ENCODE measurements around the gene TRIM60. TPM values are rescaled to one million over a fixed set of nuclear protein-coding genes. Genes with fewer than 3 reads are reported as not detected.
"Not testable (repeated sequence)": the region's sequence is repeated elsewhere in the genome, so short reads cannot be mapped to it uniquely, and the experiment has no call there.

The TRIM60 gene
- total and polyA plus RNA-seq, 7 donors = not detected

GRCh38 chr4:165079476-165079875 is 47.7 kb downstream of the TRIM60 start:
- DNase-seq = no peak
- H3K27me3 ChIP-seq = no peaks in the 10 kb centered on the region
- H3K9me3 ChIP-seq = no peaks in the 10 kb centered on the region
- no peak overlapping the region for H3K27ac ChIP-seq
- intact Hi-C loops (cut with DNase I) = no loop called here
- no peak overlapping the region for H3K4me3 ChIP-seq
- H3K36me3 ChIP-seq = peaks cover 0 to 45% (median 2%) of the 10 kb centered on the region in 4 donors
- TF ChIP-seq POLR2AphosphoS5 (IDR thresholded peaks at IDR 0.05) (no peak), EP300 (IDR thresholded peaks at IDR 0.05) (no peak), POLR2A (IDR thresholded peaks at IDR 0.05) (no peak)
- TF ChIP-seq, protein P1, sequence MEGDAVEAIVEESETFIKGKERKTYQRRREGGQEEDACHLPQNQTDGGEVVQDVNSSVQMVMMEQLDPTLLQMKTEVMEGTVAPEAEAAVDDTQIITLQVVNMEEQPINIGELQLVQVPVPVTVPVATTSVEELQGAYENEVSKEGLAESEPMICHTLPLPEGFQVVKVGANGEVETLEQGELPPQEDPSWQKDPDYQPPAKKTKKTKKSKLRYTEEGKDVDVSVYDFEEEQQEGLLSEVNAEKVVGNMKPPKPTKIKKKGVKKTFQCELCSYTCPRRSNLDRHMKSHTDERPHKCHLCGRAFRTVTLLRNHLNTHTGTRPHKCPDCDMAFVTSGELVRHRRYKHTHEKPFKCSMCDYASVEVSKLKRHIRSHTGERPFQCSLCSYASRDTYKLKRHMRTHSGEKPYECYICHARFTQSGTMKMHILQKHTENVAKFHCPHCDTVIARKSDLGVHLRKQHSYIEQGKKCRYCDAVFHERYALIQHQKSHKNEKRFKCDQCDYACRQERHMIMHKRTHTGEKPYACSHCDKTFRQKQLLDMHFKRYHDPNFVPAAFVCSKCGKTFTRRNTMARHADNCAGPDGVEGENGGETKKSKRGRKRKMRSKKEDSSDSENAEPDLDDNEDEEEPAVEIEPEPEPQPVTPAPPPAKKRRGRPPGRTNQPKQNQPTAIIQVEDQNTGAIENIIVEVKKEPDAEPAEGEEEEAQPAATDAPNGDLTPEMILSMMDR (IDR thresholded peaks at IDR 0.05) = no peak
- 12 to 44% methylated on average over 6 of the region's 6 CpGs for WGBS, 2 donors
- no peaks in the 10 kb centered on the region for H3K4me1 ChIP-seq

DNA sequence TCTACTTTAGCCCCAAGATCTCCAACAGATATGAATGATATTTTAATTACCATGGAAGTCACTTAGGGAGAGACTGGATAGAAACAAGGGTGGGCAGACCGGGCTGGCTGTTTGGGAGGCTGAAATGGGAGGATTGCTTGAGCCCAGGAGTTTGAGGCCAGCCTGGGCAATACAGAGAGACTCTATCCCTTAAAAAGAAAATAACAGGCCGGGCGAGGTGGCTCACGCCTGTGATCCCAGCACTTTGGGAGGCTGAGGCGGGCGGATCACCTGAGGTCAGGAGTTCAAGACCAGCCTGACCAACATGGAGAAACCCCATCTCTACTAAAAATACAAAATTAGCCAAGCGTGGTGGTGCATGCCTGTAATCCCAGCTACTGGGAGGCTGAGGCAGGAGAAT is 53.0 kb downstream of the TRIM60 start:
- DNase-seq; H3K9me3 ChIP-seq; intact Hi-C loops (cut with DNase I); H3K27ac ChIP-seq; H3K27me3 ChIP-seq; H3K4me1 ChIP-seq; H3K4me3 ChIP-seq: not testable (repeated sequence)
- WGBS, 2 donors = 96% methylated on average over 5 to 7 of the region's 7 CpGs
- H3K36me3 ChIP-seq = peaks cover 0 to 52% (median 20%) of the 10 kb centered on the region in 4 donors

GRCh38 chr4:165085946-165086345 is 54.1 kb downstream of the TRIM60 start:
- intact Hi-C loops (cut with DNase I) = no loop called here
- Histone ChIP-seq H3K4me3 (no peak overlapping the region), H3K9me3 (no peaks in the 10 kb centered on the region), H3K27me3 (no peaks in the 10 kb centered on the region), H3K4me1 (no peaks in the 10 kb centered on the region), H3K36me3 (peaks cover 0 to 49% (median 20%) of the 10 kb centered on the region in 4 donors), H3K27ac (no peak overlapping the region)
- no peak for DNase-seq
- TF ChIP-seq EP300 (IDR thresholded peaks at IDR 0.05) (no peak), POLR2AphosphoS5 (IDR thresholded peaks at IDR 0.05) (no peak), POLR2A (IDR thresholded peaks at IDR 0.05) (no peak)
- TF ChIP-seq, protein P1 (IDR thresholded peaks at IDR 0.05) = no peak
- WGBS, 2 donors = 73 to 97% methylated on average over 2 of the region's 2 CpGs

DNA sequence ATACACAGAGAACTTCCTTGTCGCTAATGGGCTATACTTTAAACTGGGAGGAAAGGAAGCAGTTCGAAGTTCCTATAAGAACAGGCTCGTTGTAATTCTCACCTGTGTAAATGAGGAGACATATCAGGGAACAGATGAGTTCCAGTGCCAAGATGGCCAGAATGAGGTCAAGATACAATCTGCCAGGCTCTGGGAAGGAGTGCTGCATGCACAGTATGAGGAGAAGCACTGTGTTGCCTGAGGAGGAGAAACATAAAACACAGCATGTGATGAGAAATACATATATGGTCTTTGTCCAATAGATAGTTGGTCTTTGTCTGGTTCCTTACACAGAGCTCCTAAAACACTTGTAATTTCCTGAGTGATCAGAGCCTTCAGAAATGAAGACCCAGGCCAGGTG is 56.6 kb downstream of the TRIM60 start:
- 66 to 81% methylated on average over 3 of the region's 3 CpGs for WGBS, 2 donors
- DNase-seq = no peak
- H3K36me3 ChIP-seq = peaks cover 0 to 61% (median 24%) of the 10 kb centered on the region in 4 donors

More for the DNA sequence above, 56.6 kb downstream of the TRIM60 start:
- intact Hi-C loops (cut with DNase I) = no loop called here
- Histone ChIP-seq H3K9me3 (no peaks in the 10 kb centered on the region), H3K4me1 (no peaks in the 10 kb centered on the region), H3K27ac (no peak overlapping the region), H3K27me3 (no peaks in the 10 kb centered on the region), H3K4me3 (no peak overlapping the region)
- TF ChIP-seq POLR2AphosphoS5 (IDR thresholded peaks at IDR 0.05) (no peak), POLR2A (IDR thresholded peaks at IDR 0.05) (no peak), EP300 (IDR thresholded peaks at IDR 0.05) (no peak)
- TF ChIP-seq, protein P1 (IDR thresholded peaks at IDR 0.05) = no peak

Small RNA genes within 50 kb of the gene (small RNA-seq; reads per million reads assigned to genes)
- 0 reads per million in 3 donors for gene AC106872.12

Other genes with a start within 250 kb of the TRIM60 start
- gene APELA, start 154.8 kb upstream of the TRIM60 start, total RNA-seq = under 1 TPM in 1 of 4 donors, not detected in 3; 0.27 TPM
- not detected for gene APELA, start 154.8 kb upstream of the TRIM60 start, polyA plus RNA-seq
- 1 to 10 TPM in 2 of 4 donors, under 1 TPM in 2; 0.36 to 2.8 (median 1.0) TPM for gene TRIM61, start 54.3 kb upstream of the TRIM60 start, total RNA-seq
- under 1 TPM in 2 of 3 donors, not detected in 1; 0.46 to 0.70 TPM for gene TRIM61, start 54.3 kb upstream of the TRIM60 start, polyA plus RNA-seq
- gene TRIM75, start 21.9 kb downstream of the TRIM60 start, total RNA-seq = not detected
- gene TRIM75, start 21.9 kb downstream of the TRIM60 start, polyA plus RNA-seq = not detected
- 10 to 100 TPM in 2 of 4 donors, 1 to 10 TPM in 2; 4.7 to 12.5 (median 9.1) TPM for gene TMEM192, start 80.9 kb downstream of the TRIM60 start, total RNA-seq
- gene TMEM192, start 80.9 kb downstream of the TRIM60 start, polyA plus RNA-seq = 1 to 10 TPM; 6.0 to 9.6 (median 7.4) TPM
- 10 to 100 TPM; 14.4 to 25.7 (median 18.8) TPM for gene KLHL2, start 175.6 kb downstream of the TRIM60 start, total RNA-seq
- gene KLHL2, start 175.6 kb downstream of the TRIM60 start, polyA plus RNA-seq = 10 to 100 TPM in 2 of 3 donors, 1 to 10 TPM in 1; 9.2 to 12.0 (median 11.3) TPM

Data from sigmoid colon (tissue), 7 donors.